K562 (cell line): ENCODE measurements around the gene NOCT. TPM values are rescaled to one million over a fixed set of nuclear protein-coding genes. Genes with fewer than 3 reads are reported as not detected.

ENCODE experiments used
- ATAC-seq: fragments of 200-7000 bp; cut with Tn5 transposase; 3 replicates; pipeline ENCODE4 v1.9.1; 2020; ENCODE audit warnings: moderate library complexity
- BruUV-seq: library from RNA; stranded (reverse); fragments of 400-500 nt; replicated peaks from 2 replicates; lab custom pipeline; 2021; lab: Mats Ljungman, UMichigan
- CTCF ChIA-PET: fragments of 300-600 bp; formaldehyde crosslinking; extraction: SDS; loops from one replicate; lab custom pipeline; 2021; ENCODE audit warnings: low intra/inter-chr PET ratio; lab: Yijun Ruan, JAX
- POLR2A ChIA-PET: fragments of 300-600, 350-650 bp; sonication (Branson Sonifier 250); formaldehyde crosslinking; extraction: SDS; loops from one replicate; lab custom pipeline; 2021; ENCODE audit warnings: antibody characterized with exemption, inconsistent platforms; lab: Yijun Ruan, JAX
- DNase-seq, 4 experiments: peaks; one replicate each; pipeline versions ENCODE4 v3.0.0 to v3.0.0-alpha.2; 2011 to 2018; ENCODE audit warnings: low spot score in 3 of 4, mixed read lengths in 3 of 4; ENCODE audit errors: extremely low read depth in 1 of 4
- FAIRE-seq: peaks from 2 replicates; lab custom pipeline; 2011; peaks lifted over from hg19 to GRCh38; lab: Jason Lieb, UNC
- H2AFZ ChIP-seq: 2 replicates; pipeline ENCODE4 v1.6.0; 2011; ENCODE audit warnings: low read depth, low read length, control low read depth, inconsistent platforms
- H3K27ac ChIP-seq: fragments of 200-600 bp; 3 replicates; pipeline ENCODE4 v1.8.0; 2011; ENCODE audit warnings: low read depth, mild to moderate bottlenecking, control low read depth, inconsistent platforms, low read length, moderate library complexity, mixed read lengths; ENCODE audit errors: extremely low read depth
- H3K27me3 ChIP-seq, 2 experiments: fragments of 300-600 bp in 1 of 2; 2 replicates in 1 of 2; 3 replicates in 1 of 2; pipeline versions ENCODE4 v1.6.0 to v1.8.0; 2011; ENCODE audit warnings: inconsistent platforms in 2 of 2, low read length in 2 of 2, mild to moderate bottlenecking in 1 of 2, mixed read lengths in 1 of 2, moderate library complexity in 1 of 2; ENCODE audit not compliant: control insufficient read depth in 2 of 2, insufficient read depth in 2 of 2
- H3K36me3 ChIP-seq: fragments of 300-600 bp; 3 replicates; pipeline ENCODE4 v1.8.0; 2011; ENCODE audit warnings: mild to moderate bottlenecking, low read length, inconsistent platforms; ENCODE audit not compliant: control insufficient read depth, insufficient read depth
- H3K4me1 ChIP-seq, 2 experiments: fragments of 200-600 bp in 1 of 2; replicated peaks in 1 of 2; 2 replicates in 1 of 2; 3 replicates in 1 of 2; pipeline versions ENCODE4 v1.5.1 to v1.8.0; 2011; ENCODE audit warnings: inconsistent platforms in 2 of 2, low read length in 2 of 2, mild to moderate bottlenecking in 1 of 2, mixed read lengths in 1 of 2, moderate library complexity in 1 of 2; ENCODE audit not compliant: control insufficient read depth in 2 of 2, insufficient read depth in 2 of 2
- H3K4me2 ChIP-seq: 2 replicates; pipeline ENCODE4 v1.6.1; 2011; ENCODE audit warnings: low read length, control low read depth, inconsistent platforms, mixed read lengths; ENCODE audit not compliant: insufficient read depth
- H3K4me3 ChIP-seq: fragments of 200-600 bp; sonication (generic), shearing (Covaris generic); 2 replicates; pipeline ENCODE4 v1.5.1; 2016; ENCODE audit warnings: control low read depth, inconsistent platforms
- H3K79me2 ChIP-seq: fragments of 200-600 bp; 3 replicates; pipeline ENCODE4 v1.8.0; 2011; ENCODE audit warnings: low read length, inconsistent platforms; ENCODE audit not compliant: control insufficient read depth, insufficient read depth
- H3K9ac ChIP-seq, 2 experiments: 2 replicates each; pipeline versions ENCODE4 v1.6.0 to v1.6.1; 2011; ENCODE audit warnings: low read depth in 2 of 2, low read length in 2 of 2, control low read depth in 1 of 2, inconsistent platforms in 1 of 2, mild to moderate bottlenecking in 1 of 2, mixed read lengths in 1 of 2; ENCODE audit not compliant: insufficient read depth in 1 of 2
- H3K9me1 ChIP-seq: one replicate; pipeline ENCODE4 v1.6.0; 2011; ENCODE audit warnings: inconsistent platforms, mild to moderate bottlenecking, low read length, moderate library complexity; ENCODE audit not compliant: control insufficient read depth, insufficient read depth
- H3K9me3 ChIP-seq: replicated peaks from 2 replicates; pipeline ENCODE4 v1.5.1; 2011; ENCODE audit warnings: low read depth, low read length, inconsistent platforms; ENCODE audit not compliant: control insufficient read depth, insufficient read depth
- H4K20me1 ChIP-seq: replicated peaks from 2 replicates; pipeline ENCODE4 v1.6.1; 2011; ENCODE audit warnings: low read length, inconsistent platforms, mixed read lengths; ENCODE audit not compliant: control insufficient read depth, insufficient read depth
- ASH1L ChIP-seq: fragments of 450-650 bp; IDR thresholded peaks from 2 replicates; pipeline ENCODE4 v1.6.1; 2018; ENCODE audit warnings: borderline replicate concordance, mild to moderate bottlenecking, low read depth; ENCODE audit not compliant: partially characterized antibody
- BRD9 ChIP-seq: fragments of 450-650 bp; IDR thresholded peaks from 2 replicates; pipeline ENCODE4 v1.6.1; 2018; ENCODE audit warnings: low read depth; ENCODE audit not compliant: partially characterized antibody
- GATAD2A ChIP-seq: fragments of 450-650 bp; IDR thresholded peaks from 2 replicates; pipeline ENCODE4 v1.6.1; 2017
- KAT7 ChIP-seq: sonication (generic); formaldehyde crosslinking; IDR thresholded peaks from 2 replicates; pipeline ENCODE4 v1.8.0; 2022; ENCODE audit warnings: missing genetic modification reagents, mild to moderate bottlenecking, borderline replicate concordance
- NR4A1 ChIP-seq, 2 experiments: fragments of 250-450 bp in 1 of 2; fragments of 450-650 bp in 1 of 2; sonication (Bioruptor Pico) in 1 of 2; IDR thresholded peaks; 2 replicates each; pipeline versions ENCODE4 v1.4.0 to v1.6.1; 2016 to 2020; ENCODE audit warnings: mild to moderate bottlenecking in 2 of 2, missing compliant biosample characterization in 1 of 2, missing genetic modification characterization in 1 of 2, moderate library complexity in 1 of 2
- TEAD2 ChIP-seq: fragments of 450-650 bp; IDR thresholded peaks from 2 replicates; pipeline ENCODE4 v1.6.1; 2016; ENCODE audit warnings: missing genetic modification characterization, control low read depth, missing compliant biosample characterization
- THRAP3 ChIP-seq: fragments of 450-650 bp; IDR thresholded peaks from 2 replicates; pipeline ENCODE4 v1.6.1; 2016; ENCODE audit warnings: mild to moderate bottlenecking, inconsistent platforms, borderline replicate concordance
- ZNF143 ChIP-seq: sonication (generic); formaldehyde crosslinking; IDR thresholded peaks from 2 replicates; pipeline ENCODE4 v1.9.0; 2022; ENCODE audit warnings: mild to moderate bottlenecking, missing genetic modification reagents
- ZNF445 ChIP-seq: fragments of 250-450 bp; sonication (Bioruptor Pico); IDR thresholded peaks from 2 replicates; pipeline ENCODE4 v1.4.0; 2020; ENCODE audit warnings: low read depth, mild to moderate bottlenecking, moderate library complexity
- WGBS: fragments of 100-300 bp; shearing (Covaris generic); methylation state at CpG from one replicate; pipeline ENCODE4 v1.1.6; 2016; ENCODE audit warnings: low coverage, mixed read lengths; ENCODE audit not compliant: insufficient coverage; ENCODE audit errors: missing lambda C conversion rate; 5-methylcytosine and 5-hydroxymethylcytosine counted together
- in situ Hi-C: fragments of 300-500 bp; cut with MboI; formaldehyde crosslinking; loops from 4 replicates; pipeline ENCODE4 v1.15.0; 2018; ENCODE audit warnings: inconsistent platforms, mixed read lengths
- intact Hi-C: fragments of 100-400 bp; cut with micrococcal nuclease; formaldehyde crosslinking; loops from 2 replicates; pipeline ENCODE4 v1.14.2; 2022
- polyA plus RNA-seq, 8 experiments: library from polyadenylated mRNA; depleted of rRNA in 4 of 8; stranded (reverse) in 5 of 8; unstranded in 3 of 8; fragments of >200 nt; fragmentation: Nextera tagmentation in 2 of 8; fragmentation: Illumina TruSeq in 1 of 8; extraction: Ambion mirVana in 2 of 8; extraction: Trizol in 1 of 8; gene quantifications; 2 replicates each; pipeline versions ENCODE4 v1.2.1 to v1.2.3, GENCODE V29; 2011 to 2014; ENCODE audit warnings: inconsistent platforms in 1 of 8, missing spikeins in 1 of 8
- total RNA-seq, 7 experiments: library from RNA; depleted of rRNA in 6 of 7; stranded (reverse); fragments of >200 nt in 6 of 7; fragmentation: Illumina TruSeq in 2 of 7; extraction: Trizol in 2 of 7; gene quantifications; 2 replicates each; pipeline versions ENCODE4 v1.2.1 to v1.2.3, GENCODE V29; 2011 to 2021; ENCODE audit warnings: low replicate concordance in 1 of 7
- TF ChIP-seq, protein P1 (sequence below): fragments of 250-450 bp; sonication (Bioruptor Pico); IDR thresholded peaks from 2 replicates; pipeline ENCODE4 v1.4.0; 2020
- TF ChIP-seq, protein P2 (sequence below): sonication (generic); formaldehyde crosslinking; IDR thresholded peaks from 2 replicates; pipeline ENCODE4 v1.8.0; 2022; ENCODE audit warnings: missing genetic modification reagents, mild to moderate bottlenecking, borderline replicate concordance
- TF ChIP-seq, protein P3 (sequence below): fragments of 250-450 bp; sonication (Bioruptor Pico); IDR thresholded peaks from 2 replicates; pipeline ENCODE4 v1.8.0; 2022; ENCODE audit warnings: moderate library complexity, mild to moderate bottlenecking, inconsistent platforms

Gene NOCT
- total and polyA plus RNA-seq, 9 of the 15 experiments (the other 6 are each of a cell fraction or from before 2014, with no cell fraction given) = 1.3 to 20.2 (median 11.1) TPM

DNA sequence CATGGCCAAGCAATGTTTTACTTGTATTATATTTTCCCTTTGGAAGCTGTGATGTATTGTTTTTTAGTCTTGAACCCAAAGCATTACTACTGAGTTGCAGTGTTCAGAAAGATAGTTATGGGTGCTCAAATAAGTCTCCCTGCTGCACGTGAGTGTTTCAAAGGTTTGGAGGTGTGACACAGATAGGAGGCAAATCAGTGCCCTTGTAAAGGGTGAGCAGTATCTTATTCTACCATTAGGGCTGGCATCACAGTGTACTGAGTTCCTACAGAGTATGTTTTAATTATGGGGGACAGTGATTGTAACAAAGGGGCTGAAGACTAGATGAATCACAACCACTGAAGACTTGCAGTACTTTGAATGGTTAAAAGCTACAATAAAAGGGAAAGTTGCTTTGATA is 38.3 kb downstream of the NOCT start:
- CTCF ChIA-PET = no interaction called here
- WGBS = 67% methylated on average over 1 of the region's 1 CpG
- FAIRE-seq = no peak
- Histone ChIP-seq H4K20me1 (0 out of 2 replicates have a peak, but pooled peaks cover 3% of the 10 kb centered on the region), H3K27ac (no peak overlapping the region), H3K79me2 (peaks cover 23% of the 10 kb centered on the region; the same call in 2 of the 3 replicates), H3K9me3 (no peaks in the 10 kb centered on the region), H3K4me1 (no peaks in the 10 kb centered on the region), H2AFZ (no peak overlapping the region), H3K9me1 (no peaks in the 10 kb centered on the region), H3K4me3 (no peak overlapping the region), H3K9ac (no peak overlapping the region), H3K36me3 (peaks cover 80% of the 10 kb centered on the region), H3K4me2 (no peak overlapping the region), H3K27me3 (no peaks in the 10 kb centered on the region)
- POLR2A ChIA-PET = interaction anchor here (0.7 to 1.2 kb wide), 2 partner anchors 9 to 13 kb away, joined by 3 to 4 read pairs; no protein-coding TSS in a partner anchor
- intact Hi-C loops (no loop called here), in situ Hi-C loops (no loop called here)
- TF ChIP-seq, protein P1, sequence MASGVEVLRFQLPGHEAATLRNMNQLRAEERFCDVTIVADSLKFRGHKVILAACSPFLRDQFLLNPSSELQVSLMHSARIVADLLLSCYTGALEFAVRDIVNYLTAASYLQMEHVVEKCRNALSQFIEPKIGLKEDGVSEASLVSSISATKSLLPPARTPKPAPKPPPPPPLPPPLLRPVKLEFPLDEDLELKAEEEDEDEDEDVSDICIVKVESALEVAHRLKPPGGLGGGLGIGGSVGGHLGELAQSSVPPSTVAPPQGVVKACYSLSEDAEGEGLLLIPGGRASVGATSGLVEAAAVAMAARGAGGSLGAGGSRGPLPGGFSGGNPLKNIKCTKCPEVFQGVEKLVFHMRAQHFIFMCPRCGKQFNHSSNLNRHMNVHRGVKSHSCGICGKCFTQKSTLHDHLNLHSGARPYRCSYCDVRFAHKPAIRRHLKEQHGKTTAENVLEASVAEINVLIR (CRISPR knock-in tag) = no peak
- no peak for TF ChIP-seq ASH1L
- TF ChIP-seq ZNF143 (CRISPR knock-in tag) = no peak
- TF ChIP-seq, protein P2, sequence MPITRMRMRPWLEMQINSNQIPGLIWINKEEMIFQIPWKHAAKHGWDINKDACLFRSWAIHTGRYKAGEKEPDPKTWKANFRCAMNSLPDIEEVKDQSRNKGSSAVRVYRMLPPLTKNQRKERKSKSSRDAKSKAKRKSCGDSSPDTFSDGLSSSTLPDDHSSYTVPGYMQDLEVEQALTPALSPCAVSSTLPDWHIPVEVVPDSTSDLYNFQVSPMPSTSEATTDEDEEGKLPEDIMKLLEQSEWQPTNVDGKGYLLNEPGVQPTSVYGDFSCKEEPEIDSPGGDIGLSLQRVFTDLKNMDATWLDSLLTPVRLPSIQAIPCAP (CRISPR knock-in tag) = no peak
- TF ChIP-seq, protein P3, sequence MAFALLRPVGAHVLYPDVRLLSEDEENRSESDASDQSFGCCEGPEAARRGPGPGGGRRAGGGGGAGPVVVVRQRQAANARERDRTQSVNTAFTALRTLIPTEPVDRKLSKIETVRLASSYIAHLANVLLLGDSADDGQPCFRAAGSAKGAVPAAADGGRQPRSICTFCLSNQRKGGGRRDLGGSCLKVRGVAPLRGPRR = no peak
- no peak for TF ChIP-seq THRAP3
- TF ChIP-seq KAT7 (CRISPR knock-in tag) = no peak
- no peak for TF ChIP-seq TEAD2 (tag)
- no peak for TF ChIP-seq ZNF445
- no peak for TF ChIP-seq GATAD2A
- TF ChIP-seq BRD9 = no peak
- TF ChIP-seq NR4A1 (CRISPR knock-in tag; IDR thresholded peaks at IDR 0.05) = no peak
- no peak for TF ChIP-seq NR4A1 (tag; IDR thresholded peaks at IDR 0.05)
- no peak for DNase-seq
- ATAC-seq = no peak
- BruUV-seq = no TSS peak
